ENCODE measurements around the gene EI24. TPM values are rescaled to one million over a fixed set of nuclear protein-coding genes. Genes with fewer than 3 reads are reported as not detected.

EI24 gene
- total and polyA plus RNA-seq, 9 of the 15 experiments (the other 6 are each of a cell fraction or from before 2014, with no cell fraction given) = 50.4 to 260 (median 168) TPM

GRCh38 chr11:125625225-125625629 lies 56.0 kb downstream of the EI24 start:
- Histone ChIP-seq H2AFZ (ENCODE audit: low read depth, low read length) (peak overlapping the region; percentile 94), H3K79me2 (ENCODE audit: control insufficient read depth, insufficient read depth, low read length) (peaks cover 48% of the 10 kb centered on the region), H4K20me1 (replicated peaks; ENCODE audit: control insufficient read depth, insufficient read depth, low read length) (no peaks in the 10 kb centered on the region), H3K9me3 (replicated peaks; ENCODE audit: control insufficient read depth, insufficient read depth, low read depth, low read length) (no peaks in the 10 kb centered on the region), H3K27ac (ENCODE audit: extremely low read depth, low read depth, low read length) (peak overlapping the region; percentile 93), H3K4me2 (ENCODE audit: insufficient read depth, low read length) (peak overlapping the region; percentile 98), H3K9ac (ENCODE audit: insufficient read depth in 1 of 2, low read depth in 2 of 2, low read length in 2 of 2) (peak overlapping the region; percentile 93 to 96), H3K9me1 (ENCODE audit: control insufficient read depth, insufficient read depth, low read length) (no peaks in the 10 kb centered on the region), H3K36me3 (ENCODE audit: control insufficient read depth, insufficient read depth, low read length) (peaks cover 62% of the 10 kb centered on the region), H3K27me3 (ENCODE audit: control insufficient read depth in 2 of 2, insufficient read depth in 2 of 2, low read length in 2 of 2) (no peaks in the 10 kb centered on the region), H3K4me3 (peak overlapping the region; percentile 80), H3K4me1 (replicated peaks in 1 of 2; ENCODE audit: control insufficient read depth in 2 of 2, insufficient read depth in 2 of 2, low read length in 2 of 2) (peaks cover 9 to 10% of the 10 kb centered on the region in 2 experiments)
- intact Hi-C loops (cut with micrococcal nuclease) = loop anchor here (5.0 kb wide), 4 partner anchors 33 to 247 kb away; partner anchors contain the start of gene STT3A
- FAIRE-seq = peak; percentile 37
- ChIA-PET POLR2A (interaction anchor here (0.7 to 3.6 kb wide), 10 partner anchors 8 to 536 kb away, joined by 4 to 13 read pairs (median 6); partner anchors contain the start of genes EI24 and STT3A), CTCF (ENCODE audit: low intra/inter-chr PET ratio) (no interaction called here)
- ATAC-seq = no peak
- in situ Hi-C loops (cut with MboI) = no loop called here
- TSS peak; percentile 96 for BruUV-seq (replicated peaks)
- WGBS (ENCODE audit: insufficient coverage, low coverage, missing lambda C conversion rate) = 1% methylated on average over 20 of the region's 20 CpGs
- DNase-seq (ENCODE audit: extremely low read depth in 1 of 4, low spot score in 3 of 4) = no peak
- no peak for TF ChIP-seq E2F5 (CRISPR knock-in tag; IDR thresholded peaks at IDR 0.05)
- 0 out of 2 replicates have a peak, but pooled peaks have one; percentile 11 for TF ChIP-seq THRB (CRISPR knock-in tag; conservative IDR thresholded peaks at IDR 0.05)
- TF ChIP-seq BRF2 (IDR thresholded peaks at IDR 0.05; ENCODE audit: borderline replicate concordance, insufficient read depth, insufficient read length) = no peak
- peak; percentile 89 for TF ChIP-seq CCNT2 (IDR thresholded peaks at IDR 0.05; ENCODE audit: borderline replicate concordance, extremely low read depth, insufficient read length, low read depth, low read length)
- no peak for TF ChIP-seq HEY1 (CRISPR knock-in tag; IDR thresholded peaks at IDR 0.05; ENCODE audit: borderline replicate concordance)
- TF ChIP-seq ILK (tag; IDR thresholded peaks at IDR 0.05; ENCODE audit: borderline replicate concordance, low read depth) = no peak
- TF ChIP-seq ZKSCAN8 (CRISPR knock-in tag; IDR thresholded peaks at IDR 0.05) = peak; percentile 50; the same call in 1 of the 2 replicates
- no peak for TF ChIP-seq NR4A1 (CRISPR knock-in tag; IDR thresholded peaks at IDR 0.05)
- peak; percentile 45; the same call in 1 of the 2 replicates for TF ChIP-seq NR4A1 (tag; IDR thresholded peaks at IDR 0.05)
- TF ChIP-seq FOXO4 (CRISPR knock-in tag; IDR thresholded peaks at IDR 0.05) = no peak
- TF ChIP-seq ELF4 (CRISPR knock-in tag; IDR thresholded peaks at IDR 0.05) = no peak
- peak; percentile 17; the same call in 1 of the 2 replicates for TF ChIP-seq DIDO1 (tag; IDR thresholded peaks at IDR 0.05; ENCODE audit: low read depth)
- peak; percentile 40; the same call in 1 of the 2 replicates for TF ChIP-seq CBFB (CRISPR knock-in tag; IDR thresholded peaks at IDR 0.05)
- no peak for TF ChIP-seq RBM25 (IDR thresholded peaks at IDR 0.05; ENCODE audit: low read depth, low read length, severe bottlenecking)
